NK-92 (cell line): ENCODE data around the gene MCM8.

Source experiments
- DNase-seq: peaks from one replicate; lab custom pipeline; 2025; ENCODE audit not compliant: unreplicated experiment; lab: John Stamatoyannopoulos, UW

Gene MCM8

DNA sequence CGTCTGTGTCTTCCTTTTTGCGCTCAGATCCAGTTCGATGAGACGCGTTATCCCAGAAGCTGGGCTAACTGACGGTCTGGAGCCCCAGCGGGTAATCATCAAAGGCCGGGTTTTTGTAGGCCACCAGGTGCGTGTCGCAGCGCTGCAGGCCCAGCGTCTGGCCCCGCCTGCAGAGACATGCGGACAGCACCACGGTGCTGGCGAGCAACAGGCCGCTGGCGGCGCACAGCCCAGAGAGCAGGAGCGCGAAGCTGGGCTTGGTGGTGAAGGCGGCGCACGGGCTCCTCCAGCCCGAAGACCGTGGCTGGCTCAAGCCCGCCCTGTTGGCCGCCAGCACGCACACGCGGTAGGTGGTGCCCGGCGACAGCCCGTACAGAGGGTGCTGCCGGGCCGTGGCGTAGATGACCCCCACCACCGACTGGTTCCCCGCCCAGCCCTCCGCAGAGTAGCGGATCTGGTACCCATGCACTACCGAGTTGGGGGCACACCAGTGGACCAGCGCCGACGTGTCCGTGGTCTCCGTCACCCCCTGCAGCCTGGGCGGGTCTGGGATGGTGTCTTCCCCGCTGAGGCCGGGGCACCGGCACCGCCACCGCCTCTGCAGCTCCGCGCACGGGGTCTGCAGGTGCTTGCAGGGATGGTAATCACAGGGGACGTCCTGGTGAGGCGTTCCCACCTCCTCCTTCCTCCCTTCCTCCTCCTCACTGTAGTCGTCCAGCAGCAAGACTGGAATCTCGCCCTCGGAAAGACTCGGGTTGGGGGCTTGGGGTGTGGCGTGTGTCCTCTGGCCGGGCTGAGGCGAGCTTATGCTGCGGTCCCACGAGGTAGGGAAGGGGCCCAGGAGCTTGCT, 90.7 kb downstream of the MCM8 start:
- no peak for DNase-seq

DNA sequence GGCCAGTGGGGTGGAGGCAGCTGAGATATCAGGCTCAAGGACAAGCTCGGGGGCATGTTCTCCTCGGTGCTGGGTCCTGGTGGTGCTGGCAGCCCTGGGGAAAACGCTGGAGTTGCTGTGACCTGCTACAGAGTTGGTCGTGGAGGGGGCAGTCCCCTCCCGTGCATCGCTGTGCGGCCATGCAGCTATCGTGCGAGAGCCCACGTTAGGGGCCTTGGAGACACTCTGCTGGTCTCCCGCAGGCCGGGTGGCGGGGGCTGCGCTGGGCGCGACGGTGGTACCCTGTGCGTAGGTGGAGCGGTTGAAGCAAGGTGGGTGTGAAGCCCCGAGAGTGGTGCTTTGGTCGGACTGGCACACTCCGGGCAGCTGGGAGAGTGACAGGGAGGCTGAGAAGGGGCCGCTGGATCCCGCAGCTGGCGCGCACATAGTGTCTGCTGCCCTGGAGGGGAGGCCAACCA, 91.4 kb downstream of the MCM8 start:
- DNase-seq: no peak

DNA sequence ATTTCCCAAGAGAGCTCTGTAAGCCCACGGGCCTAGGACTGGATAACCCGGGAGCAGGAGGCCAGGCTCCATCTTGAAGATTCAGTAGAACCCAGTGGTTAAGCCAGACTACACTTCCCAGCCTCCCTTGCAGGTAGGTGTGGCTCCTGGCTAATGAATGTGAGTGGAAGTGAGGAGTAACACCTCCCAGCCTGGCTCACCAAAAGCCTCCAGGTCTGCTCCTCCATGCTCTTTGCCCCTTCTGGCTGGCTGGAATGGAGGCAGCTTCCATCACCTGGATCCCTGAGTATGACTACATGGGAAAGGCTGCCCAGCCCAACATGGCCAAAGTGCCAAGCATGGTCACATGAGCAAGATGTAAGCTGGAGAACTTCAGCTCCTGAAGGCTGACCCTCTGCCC, 93.7 kb downstream of the MCM8 start:
- DNase-seq: no peak

DNA sequence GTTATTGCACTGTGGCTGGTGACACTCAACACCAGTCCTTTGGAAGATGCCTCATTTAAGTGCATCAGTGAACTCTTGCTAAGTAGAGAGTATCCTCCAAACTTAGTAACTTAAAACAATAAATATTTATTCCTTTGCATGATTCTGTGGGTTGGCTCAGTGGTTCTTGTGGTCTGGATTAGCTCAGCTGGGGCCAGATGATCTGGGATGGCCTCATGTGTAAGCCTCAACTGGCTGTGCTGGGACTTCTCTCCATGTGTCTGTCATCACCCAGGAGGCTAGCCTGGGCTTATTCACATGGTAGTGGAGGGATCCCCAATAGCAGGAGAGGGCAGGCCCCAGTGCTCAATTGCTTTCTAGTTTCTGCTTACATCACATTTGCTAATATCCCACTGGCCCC, 95.1 kb downstream of the MCM8 start:
- no peak for DNase-seq

DNA sequence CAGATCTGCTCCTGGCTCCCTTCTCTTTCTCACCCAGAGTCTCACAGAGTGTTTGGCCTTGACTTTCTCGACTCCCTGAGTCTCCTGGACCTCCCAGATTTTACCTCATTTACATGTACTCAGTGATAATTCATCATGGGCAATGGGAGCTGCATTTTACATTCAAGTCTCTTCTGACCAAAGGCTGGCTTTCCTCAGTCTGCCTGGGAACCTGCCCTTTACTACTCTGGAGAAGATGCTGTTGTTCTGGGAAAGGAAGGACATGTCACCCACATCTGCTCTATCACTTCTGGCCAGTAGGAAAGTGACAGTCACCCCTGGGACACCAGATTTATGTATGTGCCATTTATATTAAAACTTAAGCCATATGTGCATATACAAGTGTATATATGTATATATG, 96.0 kb downstream of the MCM8 start:
- no peak for DNase-seq

DNA sequence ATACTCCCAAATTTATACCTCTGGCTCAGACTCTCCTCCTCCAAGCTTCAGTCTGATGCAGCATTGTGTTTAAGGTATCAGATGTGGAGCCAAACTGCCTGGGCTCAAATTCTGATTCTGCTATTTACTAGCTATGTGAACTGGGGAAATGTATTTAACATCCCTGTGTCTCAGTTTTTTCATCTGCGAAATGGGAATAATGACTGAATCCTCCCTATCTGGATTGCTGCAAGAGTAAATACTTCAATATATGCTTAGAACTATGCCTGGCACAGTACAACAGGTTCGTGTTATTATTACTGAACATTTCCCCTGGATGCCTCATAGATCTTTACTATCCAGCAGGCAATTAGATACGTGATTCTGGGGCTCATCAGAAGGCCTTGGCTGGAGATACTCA, 97.9 kb downstream of the MCM8 start:
- DNase-seq: no peak
